NOMO-1 treated with DMSO at 0.1 percent for 48 hours (cell line): ENCODE results near the gene CRIP2.

Source experiments
- DNase-seq: peaks from one replicate; lab custom pipeline; 2025; ENCODE audit not compliant: unreplicated experiment; lab: John Stamatoyannopoulos, UW

Gene CRIP2, protein sequence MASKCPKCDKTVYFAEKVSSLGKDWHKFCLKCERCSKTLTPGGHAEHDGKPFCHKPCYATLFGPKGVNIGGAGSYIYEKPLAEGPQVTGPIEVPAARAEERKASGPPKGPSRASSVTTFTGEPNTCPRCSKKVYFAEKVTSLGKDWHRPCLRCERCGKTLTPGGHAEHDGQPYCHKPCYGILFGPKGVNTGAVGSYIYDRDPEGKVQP

DNA sequence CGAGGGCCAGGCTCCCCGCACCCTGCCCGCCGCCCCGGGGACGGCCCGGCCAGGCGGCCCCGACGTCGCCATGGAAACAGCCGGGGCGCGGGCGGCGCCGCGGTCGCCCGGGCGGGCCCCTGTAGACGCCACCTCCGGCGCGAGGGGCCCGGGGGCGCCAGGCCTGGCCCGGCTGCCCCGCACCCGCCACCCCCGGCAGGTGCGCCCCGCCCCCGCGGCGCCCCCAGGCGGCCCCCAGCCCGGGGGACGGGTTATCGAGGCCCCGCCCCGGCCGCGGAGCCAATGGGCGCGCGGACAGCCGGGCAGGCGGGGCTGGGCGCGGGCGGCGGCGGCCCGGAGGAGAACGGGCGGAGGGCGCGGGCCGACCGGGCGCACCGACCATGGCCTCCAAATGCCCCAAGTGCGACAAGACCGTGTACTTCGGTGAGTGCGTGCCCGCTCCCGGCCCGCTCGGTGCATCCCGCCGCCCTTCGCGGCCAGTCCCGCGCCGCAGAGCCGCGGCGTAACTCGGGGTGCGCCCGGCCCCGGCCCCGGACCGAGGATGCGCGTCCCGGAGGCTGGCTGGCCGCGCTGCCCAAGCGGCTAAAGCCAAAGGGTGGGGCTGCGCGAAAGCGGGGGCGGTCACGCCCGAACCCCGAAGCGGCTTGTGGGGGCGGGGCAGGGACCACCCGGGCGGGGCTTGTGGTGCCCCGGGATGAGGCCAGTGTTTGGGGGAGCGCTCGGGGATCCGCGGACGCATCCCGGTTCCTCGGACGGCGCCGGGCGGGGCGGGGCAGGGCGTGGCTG, at the start of gene CRIP2:
Gene CRIP2 (plus strand): TSS at position 339 of the 786 bp plus-strand sequence. CDS start 42 bp downstream, at position 381.
- no peak for DNase-seq

DNA sequence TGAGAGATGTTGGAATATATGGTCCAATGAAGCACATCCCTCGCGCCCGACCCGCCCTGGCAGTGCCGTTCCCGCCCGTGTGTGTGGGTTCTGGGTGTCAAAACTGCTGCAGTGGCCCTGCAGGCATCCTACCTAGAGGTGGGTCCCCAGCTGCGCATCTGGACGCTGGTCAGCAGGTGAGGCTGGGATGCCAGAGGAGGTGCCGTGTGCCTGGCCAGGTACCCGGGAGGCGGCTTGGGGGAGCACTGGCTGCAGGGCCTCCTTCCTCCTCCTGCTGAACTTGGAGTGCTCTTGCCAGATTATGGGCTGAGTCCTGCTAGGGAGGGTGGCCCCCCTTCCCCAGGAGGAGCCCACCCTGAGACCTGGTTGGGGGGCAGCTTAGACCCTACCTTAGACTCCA, 49.8 kb upstream of the CRIP2 start:
- no peak for DNase-seq

DNA sequence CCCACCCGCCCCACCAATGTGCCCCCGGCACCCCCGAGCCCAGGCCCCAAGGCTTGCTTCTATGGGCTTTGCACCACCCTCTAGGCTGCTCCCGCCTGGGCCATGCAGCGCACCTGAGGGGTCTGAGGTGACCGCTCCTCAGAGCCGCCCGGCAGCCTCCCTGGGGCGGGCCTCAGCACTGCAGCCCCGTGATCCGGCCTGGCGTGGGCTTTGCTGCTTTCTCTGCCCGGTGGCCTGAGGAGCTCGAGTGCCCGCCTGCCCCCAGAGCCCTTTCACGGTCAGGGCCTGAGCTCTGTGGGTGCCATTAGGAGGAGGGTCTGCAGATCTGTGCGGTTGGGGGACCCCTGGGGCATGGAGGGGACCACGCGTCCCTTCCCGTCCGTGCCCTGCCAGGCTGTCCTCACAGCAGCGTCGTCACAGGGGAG, 48.8 kb upstream of the CRIP2 start:
- no peak for DNase-seq

DNA sequence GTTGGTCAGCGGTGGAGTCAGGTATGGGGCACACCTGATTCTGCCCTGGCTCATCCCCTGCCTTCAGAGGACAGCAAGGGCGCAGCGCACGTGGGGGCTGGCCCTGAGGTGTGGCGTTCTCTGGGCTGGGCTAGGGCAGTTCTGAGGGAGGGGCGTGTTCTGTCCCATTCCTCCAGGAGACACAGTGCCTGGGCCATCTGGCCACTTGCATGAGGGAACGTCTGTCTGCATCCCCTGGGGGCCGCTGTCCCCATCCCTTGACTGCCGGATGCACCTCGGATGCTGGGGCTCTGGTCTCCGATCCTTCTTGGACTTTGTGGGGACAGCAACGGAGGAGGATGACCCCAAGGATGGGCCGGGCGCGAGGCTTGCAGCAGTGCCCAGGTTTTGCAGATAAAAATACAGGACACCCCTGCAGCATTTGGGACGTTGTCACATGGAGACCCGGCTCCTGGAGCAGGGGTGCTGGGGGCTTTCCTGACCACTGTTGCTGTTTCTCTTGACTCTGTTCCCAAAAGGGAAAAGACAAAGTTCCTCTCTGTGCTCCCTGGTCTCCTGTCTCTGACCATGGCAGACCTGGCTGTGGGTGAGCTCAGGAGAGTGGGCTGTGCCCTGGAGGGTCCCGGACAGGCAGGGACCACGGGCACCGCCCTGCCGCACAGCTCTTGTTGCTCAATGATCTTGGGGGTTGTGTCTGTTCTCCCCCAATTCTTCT, 48.0 kb upstream of the CRIP2 start:
- DNase-seq: no peak

DNA sequence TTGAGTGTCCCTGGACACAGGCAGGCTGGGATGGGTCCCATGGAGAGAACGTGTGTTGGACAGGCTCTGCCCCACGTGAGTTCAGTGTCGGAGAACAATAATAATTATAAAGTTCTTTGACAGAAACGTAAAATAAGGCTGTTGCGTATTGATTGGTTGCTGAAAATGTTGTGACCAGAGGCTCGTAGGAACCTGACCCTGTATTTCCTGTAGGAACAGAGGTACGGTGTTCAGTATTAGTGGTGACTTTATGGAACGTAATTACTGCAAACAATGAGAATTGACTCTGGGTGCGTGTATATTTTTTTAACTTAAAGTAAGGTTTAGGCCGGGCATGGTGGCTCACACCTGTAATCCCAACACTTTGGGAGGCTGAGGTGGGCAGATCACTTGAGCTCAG, 47.2 kb upstream of the CRIP2 start:
- DNase-seq: no peak

DNA sequence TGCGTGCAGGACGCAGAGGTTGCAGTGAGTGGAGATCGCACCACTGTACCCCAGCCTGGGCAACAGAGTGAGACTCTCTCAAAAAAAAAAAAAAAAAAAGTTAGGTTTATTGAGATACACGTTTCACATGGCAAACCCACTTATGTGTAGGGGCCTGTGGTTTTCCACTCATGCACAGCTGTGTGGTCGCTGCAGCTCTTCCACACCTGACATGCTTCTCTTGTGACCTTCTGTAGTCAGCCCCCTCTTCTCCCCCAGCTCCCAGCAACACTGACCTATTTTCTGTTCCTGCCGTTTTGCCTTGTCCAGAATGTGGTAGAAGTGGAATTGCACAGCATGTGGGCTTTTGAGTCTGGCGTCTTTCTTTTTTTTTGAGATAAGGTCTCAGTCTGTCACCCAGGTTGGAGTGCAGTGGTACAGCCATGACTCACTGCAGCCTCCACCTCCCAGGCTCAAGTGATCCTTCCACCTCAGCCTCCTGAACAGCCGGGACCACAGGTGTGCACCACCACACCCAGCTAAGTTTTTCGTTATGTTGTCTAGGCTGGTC, 46.6 kb upstream of the CRIP2 start:
- DNase-seq: no peak

DNA sequence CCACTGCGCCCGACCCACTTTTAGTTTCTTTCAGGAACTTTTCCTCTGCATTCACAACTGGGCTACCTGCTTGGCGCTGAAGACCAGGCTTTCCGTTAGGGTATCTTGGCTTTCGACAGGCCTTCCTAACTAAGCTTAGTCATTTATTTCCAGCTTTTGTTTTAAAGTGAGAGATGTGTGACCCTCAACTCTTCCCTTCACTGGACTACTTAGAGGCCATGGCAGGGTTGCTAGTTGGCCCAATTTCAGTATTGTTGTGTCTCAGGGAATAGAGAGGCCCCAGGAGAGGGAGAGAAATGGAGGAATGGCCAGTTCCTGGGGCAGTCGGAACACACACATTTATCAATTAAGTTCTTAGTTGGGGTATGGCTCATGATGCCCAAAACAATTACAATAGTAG, 44.6 kb upstream of the CRIP2 start:
- no peak for DNase-seq

DNA sequence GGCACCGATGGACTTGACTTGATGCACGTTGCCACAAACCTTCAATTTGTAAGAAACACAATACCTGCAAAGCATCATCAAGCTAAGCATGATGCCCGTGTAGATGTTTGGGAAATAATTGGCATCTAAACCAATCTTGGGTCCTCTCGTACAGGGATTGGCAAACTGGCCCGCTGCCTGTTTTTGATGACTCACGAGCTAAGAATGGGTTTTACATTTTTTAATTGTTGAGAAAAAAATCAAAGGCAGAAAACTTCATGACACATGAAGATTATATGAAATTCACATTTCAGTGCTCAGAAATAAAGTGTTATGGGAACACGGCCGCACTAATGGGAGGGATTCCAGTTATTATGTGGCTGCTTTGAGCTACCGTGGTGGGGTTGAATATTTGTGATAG, 44.1 kb upstream of the CRIP2 start:
- DNase-seq: no peak

DNA sequence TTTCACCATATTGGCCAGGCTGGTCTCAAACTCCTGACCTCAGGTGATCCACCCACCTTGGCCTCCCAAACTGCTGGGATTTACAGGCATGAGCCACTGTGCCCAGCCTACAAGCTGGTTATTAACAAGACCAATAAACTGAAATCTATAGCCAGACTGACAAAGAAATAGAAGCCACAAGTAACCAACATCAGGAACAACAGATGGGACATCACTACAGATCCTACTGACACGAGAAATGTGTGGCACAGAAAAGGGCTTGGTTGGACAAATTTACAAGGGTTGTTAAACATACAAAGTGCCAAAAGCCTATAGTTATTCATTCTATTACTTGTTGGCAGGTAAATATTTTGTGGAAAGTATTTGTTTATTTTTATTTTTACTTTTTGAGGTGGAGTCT, 43.4 kb upstream of the CRIP2 start:
- no peak for DNase-seq

DNA sequence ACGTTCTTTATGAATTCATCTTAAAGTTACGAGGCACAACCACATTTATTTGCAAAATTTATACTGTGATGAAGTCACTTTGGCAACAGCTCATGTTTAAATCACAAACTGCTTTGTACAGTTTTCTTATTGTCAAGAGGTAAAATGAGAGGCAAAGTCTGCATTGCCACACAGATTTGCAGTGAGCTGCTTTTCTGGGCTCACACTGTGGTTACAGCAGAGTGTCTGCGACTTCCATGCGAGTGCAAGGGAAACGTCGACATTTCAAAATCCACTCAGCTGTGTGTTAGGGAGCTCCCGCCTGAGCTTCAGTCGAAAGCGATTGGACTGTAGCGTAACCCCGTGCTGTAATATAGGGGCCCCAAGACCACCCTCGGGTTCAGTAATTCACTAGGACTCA, 42.0 kb upstream of the CRIP2 start:
- DNase-seq: no peak

DNA sequence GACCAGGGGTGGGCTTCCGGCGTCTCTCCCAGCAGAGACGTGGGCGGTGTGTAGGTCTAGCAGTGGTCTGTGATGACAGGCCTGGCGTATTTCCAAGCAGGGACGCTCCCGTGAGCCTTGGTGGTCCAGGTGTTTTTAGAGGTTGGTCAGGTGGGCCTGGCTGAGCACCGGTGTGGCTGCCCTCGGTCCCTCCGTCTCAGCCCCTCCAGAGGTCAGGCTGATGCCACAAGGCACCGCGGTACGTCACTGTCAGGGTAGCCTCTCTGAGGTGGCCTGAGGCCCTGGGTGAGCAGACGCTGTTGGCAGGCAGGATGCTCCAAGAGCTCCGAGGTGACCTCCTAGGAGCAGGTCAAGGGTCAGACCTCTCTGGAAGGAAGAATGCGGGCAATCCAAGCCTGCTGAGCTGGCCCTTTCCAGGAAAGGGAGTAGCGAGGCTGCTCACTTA, 41.4 kb upstream of the CRIP2 start:
- no peak for DNase-seq

DNA sequence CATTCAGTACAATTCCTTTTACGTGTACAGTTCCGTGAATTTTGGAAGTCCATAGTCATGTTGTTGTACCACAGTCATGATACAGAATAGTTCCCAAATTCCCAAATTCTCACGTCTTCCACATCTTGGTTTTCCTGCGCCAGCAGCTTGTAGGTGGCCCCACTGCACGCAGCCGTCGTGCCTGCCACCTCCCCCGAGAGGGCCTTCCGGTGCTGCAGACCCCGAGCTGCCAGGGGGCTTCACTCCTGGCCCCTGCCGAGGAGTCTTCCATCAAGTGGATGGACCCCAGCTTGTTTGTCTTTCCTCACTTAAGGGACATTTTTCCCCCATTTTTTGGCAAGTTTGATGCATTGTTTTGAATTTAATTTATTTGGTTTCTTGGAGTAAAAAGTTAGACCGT, 38.2 kb upstream of the CRIP2 start:
- no peak for DNase-seq

DNA sequence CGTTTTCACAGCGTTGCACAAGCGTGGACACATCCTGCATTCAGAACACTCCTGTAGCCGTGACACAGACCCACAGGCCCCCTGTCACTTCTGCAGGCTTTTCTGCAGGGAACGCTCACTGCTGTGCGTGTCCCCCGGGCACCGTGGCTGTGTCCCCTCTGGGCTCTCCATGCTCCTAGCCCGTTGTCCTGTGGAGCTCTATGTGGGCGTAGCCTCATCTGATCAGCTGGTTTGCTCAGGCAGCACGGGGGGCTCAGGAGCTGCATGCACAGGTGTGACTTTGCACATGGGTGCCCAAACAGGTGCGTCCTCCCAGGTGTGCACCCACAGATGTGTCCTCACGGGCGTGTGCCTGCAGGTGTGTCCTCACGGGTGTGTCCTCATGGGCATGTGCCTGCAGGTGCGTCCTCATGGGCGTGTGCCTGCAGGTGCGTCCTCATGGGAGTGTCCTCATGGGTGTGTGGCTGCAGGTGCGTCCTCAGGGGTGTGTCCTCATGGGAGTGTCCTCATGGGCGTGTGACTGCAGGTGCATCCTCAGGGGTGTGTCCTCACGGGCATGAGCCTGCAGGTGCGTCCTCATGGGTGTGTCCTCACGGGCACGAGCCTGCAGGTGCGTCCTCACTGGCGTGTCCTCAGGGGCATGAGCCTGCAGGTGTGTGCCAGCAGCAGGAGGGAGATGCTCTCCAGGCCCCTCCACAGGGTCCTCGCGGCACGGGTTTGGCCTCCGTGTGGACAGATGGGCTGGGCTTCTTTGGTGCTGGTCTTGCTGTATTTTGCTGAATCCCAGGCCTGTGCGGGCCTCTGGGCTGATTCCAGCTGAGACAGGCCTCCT, 37.5 kb upstream of the CRIP2 start:
- DNase-seq: no peak

DNA sequence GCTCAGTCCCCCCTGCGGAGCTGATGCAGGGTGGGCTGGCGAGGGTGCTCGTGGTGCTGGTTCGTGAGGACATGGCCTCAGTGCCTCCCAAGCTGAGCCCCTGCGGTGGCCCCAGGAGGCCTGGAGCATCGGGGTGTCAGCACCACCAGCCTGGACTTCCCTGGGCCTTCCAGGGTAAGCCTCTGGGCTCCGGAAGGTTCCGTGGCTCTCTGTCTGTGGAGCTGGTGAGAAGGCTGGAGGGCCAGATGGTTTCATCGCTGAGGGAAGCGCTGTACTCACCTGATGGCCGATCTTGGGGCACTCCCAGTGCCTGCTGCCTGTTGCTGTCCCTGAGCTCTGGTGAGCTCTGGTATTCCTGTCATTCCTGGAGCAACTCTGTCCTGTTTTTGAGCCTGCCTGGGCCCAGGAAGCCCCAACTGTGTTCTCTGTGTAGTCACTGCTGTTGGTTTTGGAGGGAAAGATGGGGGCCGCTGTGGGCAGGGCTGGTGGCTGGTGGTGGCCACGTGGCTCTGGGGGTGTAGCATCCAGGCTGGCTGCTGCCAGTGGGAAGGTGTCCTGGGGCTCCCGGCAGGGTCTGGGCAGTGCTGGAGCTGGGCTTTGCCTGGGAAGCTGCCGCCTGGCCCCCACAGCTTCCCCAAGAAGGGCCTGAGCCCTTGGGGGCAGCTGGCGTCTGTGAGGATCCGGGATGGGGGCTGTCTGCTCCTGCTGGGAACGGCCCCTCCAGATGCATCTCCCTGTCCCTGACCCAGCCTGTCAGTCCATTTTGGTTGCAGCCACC, 36.7 kb upstream of the CRIP2 start:
- DNase-seq: no peak

DNA sequence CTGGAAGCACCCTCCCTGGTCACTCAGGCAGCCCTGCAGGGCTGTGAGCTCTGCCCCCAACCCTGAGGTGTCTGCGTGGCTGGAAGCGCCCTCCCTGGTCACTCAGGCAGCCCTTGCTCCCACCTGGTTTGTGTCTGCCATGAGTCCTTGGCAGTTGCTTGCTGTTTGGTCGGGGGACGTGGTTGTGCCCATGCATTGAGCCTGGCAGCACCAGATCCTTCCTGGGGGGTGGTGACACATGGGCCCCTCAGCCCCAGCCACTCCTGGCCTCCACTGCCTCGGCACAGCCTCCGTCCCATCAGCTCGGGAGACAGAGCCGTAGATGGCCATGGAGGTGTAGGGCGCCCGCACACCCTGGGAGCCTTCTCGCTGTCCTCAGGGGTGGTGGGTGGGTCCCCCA, 35.4 kb upstream of the CRIP2 start:
- no peak for DNase-seq

DNA sequence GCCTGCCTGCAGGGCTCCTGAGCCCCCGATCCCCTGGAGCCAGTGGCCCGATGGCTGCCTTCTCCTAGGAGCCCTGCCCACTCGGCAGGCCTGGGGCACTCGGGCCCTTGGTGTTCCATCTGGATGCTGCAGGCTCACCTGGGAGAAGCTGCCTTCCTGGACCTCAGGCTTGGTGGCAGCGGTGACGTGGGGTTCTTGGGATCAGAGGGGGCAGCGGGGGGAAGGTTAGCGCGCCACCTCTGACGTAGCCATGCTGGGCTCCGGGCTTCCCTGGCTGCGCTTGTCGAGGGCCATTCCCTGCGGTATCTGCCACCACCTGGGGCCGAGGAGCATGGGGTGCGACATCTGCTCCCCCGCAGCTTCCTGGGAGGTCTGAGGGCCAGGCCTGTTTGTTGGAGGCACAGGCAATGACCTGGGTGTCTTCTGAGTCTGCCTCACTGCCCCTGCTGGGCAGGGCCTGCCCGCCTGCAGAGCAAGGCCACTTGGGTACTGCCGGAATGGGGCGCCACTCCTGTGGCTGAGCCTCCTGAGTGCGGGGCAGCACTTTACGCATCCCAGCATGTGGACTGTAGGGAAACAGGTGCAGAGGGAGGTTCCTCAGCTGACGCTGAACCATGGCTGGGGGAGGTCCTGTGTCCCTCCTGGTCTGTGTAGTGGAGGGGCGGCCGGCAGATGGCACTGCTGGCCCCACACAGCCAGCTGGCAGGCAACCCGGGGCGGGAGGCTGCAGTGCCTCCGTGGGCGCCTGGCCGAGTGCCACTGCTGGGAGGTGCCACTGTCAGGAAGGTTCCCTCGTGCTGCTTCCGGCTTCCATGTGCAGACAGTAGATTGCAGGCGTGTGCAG, 34.7 kb upstream of the CRIP2 start:
- no peak for DNase-seq

DNA sequence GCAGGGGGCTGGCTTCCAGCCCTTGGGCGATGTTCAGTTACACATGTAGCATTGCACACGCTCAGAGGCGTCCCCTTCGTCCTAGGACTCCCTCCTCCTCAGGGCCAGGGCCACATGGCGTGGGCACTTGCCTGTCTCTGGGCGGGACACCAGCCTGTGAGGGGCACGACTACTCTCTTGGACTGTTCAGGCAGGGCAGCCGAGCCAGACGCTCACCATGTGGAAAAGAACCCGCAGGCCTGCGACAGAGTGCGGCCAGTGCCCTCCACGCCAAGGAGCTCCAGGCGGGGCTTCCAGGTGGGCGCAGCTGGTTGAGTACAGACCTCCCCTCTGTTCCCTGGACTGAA, 34.1 kb upstream of the CRIP2 start:
- no peak for DNase-seq

DNA sequence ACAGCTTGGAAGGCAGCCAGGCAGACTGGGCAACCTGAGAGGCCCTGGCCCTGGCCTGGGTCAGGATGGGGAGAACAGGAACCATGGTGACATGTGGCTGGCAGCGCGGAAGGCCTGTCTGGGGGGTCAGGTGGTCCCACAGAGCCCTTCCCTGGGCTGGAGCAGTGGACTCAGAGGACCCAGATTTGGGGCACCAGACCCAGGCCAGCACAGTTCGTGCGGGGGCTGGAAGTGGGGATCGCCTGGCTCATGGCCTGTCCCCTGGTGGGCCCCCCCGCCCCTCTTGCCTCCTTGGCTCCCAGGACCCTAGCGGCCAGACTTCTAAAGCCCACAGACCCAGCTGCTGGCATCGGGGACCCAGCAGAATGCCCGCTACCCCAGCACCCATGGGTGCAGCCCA, 33.6 kb upstream of the CRIP2 start:
- no peak for DNase-seq

DNA sequence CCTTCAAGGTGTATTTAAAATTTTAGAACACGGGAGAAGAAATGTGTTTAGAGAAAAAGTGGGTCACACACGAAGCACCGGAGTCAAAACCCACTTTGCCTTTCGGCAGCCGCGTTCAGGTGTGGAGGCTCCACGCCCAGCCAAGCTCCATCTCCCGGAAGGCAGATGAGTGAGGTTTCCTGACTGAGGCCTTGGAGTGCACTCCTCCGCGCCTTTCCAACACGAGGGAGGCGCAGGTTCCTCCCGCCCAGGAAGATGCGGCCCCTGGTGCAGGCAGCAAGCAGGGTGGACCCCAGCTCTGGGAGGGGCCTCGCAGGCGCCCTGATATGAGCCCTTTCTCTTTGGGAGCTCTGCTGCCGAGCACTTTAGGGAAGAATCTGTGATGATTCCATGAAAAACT, 32.5 kb upstream of the CRIP2 start:
- DNase-seq: no peak
